Measurements from ENCODE around the gene PICK1.

DNA sequence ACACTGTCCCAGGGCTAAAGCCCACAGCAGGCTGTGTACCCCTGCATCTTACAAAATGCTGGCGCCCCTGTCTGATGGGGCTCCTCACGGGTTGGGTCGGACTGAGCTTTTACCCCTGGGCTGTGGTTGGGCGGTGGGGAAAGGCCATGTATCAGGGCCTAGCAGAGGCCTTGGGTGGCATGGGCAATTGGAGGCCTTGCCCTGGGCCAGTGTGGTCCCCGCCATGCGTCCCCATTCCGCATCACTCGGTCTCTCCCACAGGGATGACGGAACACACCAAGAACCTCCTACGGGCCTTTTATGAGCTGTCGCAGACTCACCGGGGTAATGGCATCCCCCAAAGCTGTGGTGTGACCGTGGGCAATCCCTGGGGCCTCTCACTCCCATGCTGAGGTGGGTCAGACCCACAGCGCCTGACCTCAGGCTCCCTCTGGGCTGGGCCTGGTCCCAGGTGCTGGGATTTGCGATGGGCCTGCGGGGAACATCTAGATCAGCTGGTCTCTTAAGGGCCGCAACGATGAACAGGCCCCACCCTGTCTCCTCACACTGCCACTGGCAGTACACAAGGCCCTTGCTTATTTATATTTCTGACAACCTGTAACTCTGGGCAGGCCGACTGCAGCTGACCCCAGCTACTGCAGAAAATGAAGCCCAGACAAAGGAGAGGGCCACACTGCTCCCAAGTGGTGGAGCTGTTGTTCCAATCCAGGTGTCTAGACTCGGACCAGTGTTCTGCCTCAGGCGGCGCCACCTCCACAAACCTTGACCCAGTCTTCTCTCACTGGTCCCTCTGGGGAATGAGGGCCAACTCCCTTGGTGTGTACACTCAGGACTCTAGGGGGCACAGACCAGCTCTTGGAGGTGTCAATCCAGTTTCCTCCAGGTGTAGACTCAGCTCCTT is 14.5 kb downstream of the PICK1 start:
- TF ChIP-seq POLR2A (IDR thresholded peaks at IDR 0.05) (no peak), POLR2AphosphoS5 (IDR thresholded peaks at IDR 0.05; ENCODE audit: insufficient read depth in 1 of 2, low read depth in 1 of 2) (no peak)
- TF ChIP-seq, protein P1, sequence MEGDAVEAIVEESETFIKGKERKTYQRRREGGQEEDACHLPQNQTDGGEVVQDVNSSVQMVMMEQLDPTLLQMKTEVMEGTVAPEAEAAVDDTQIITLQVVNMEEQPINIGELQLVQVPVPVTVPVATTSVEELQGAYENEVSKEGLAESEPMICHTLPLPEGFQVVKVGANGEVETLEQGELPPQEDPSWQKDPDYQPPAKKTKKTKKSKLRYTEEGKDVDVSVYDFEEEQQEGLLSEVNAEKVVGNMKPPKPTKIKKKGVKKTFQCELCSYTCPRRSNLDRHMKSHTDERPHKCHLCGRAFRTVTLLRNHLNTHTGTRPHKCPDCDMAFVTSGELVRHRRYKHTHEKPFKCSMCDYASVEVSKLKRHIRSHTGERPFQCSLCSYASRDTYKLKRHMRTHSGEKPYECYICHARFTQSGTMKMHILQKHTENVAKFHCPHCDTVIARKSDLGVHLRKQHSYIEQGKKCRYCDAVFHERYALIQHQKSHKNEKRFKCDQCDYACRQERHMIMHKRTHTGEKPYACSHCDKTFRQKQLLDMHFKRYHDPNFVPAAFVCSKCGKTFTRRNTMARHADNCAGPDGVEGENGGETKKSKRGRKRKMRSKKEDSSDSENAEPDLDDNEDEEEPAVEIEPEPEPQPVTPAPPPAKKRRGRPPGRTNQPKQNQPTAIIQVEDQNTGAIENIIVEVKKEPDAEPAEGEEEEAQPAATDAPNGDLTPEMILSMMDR (IDR thresholded peaks at IDR 0.05): no peak

Measured in vagina (tissue), 2 donors.